Activated CD8-positive, alpha-beta memory T cell treated with anti-CD3 and anti-CD28 coated beads, Interleukin-2, amount 50 U/mL, for 1 hour (primary cell): ENCODE measurements around the gene E2F1.
"Not testable (repeated sequence)": the region's sequence is repeated elsewhere in the genome, so short reads cannot be mapped to it uniquely, and the experiment has no call there.

Experiments
- DNase-seq: peaks from one replicate; pipeline ENCODE4 v3.0.0-alpha.2; 2020; ENCODE audit errors: extremely low read depth

The E2F1 gene

DNA sequence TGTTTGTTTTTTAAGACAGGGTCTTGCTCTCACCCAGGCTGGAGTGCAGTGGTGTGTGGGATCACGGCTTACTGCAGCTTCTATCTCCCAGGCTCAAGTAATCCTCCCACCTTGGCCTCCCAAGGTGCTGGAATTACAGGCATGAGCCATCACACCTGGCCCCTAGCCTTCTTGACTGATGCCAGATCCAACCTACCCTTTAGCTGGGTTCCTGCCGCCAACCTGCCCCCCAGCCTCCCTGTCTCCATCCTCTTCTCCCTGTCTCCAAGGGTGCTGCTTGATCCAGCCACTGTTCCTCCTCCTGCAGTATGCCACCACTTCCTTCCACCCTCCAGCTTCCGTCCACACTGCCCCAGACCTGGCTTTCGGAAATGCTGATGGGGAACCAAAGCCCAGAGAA, 27.3 kb downstream of the E2F1 start:
- no peak for DNase-seq

DNA sequence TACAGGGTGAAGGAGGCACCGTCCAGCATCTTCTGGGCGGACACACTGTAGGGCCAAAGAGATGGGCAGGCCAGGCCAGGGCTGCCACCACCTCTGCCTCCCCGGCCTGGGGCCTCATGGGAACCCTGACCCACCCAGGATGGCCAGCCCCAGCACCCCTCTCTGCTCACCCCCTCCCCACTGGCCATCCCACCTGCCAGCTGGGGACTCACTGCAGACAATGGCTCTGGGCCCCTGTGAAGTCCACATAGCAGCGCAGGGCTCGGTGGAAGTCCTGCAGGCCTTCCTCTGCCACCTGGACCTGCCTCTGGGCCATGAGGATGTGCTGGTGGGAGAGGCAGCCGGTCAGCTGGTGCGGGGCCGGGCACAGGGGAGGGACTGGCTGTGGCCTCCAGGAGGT, 27.7 kb downstream of the E2F1 start:
- DNase-seq = no peak

DNA sequence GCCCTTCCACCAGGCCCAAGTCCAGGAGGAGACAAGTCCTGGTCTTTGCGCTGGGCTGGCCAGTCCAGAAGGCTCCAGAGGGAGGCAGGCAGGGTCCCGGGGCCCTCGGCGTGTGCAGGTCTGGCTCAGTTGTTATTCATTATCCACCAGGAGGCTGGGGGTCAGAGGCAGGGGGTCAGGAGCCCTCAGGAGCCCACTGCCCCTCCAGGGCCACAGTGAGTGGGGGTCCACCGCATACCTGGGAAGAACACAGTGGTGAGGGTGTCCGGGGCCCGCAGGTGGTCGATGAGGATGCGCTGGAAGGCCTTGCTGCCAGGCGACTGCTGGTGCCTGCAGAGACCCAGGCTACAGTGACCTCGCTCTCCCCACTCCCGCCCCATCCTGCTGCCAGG, 28.5 kb downstream of the E2F1 start:
- DNase-seq = no peak

DNA sequence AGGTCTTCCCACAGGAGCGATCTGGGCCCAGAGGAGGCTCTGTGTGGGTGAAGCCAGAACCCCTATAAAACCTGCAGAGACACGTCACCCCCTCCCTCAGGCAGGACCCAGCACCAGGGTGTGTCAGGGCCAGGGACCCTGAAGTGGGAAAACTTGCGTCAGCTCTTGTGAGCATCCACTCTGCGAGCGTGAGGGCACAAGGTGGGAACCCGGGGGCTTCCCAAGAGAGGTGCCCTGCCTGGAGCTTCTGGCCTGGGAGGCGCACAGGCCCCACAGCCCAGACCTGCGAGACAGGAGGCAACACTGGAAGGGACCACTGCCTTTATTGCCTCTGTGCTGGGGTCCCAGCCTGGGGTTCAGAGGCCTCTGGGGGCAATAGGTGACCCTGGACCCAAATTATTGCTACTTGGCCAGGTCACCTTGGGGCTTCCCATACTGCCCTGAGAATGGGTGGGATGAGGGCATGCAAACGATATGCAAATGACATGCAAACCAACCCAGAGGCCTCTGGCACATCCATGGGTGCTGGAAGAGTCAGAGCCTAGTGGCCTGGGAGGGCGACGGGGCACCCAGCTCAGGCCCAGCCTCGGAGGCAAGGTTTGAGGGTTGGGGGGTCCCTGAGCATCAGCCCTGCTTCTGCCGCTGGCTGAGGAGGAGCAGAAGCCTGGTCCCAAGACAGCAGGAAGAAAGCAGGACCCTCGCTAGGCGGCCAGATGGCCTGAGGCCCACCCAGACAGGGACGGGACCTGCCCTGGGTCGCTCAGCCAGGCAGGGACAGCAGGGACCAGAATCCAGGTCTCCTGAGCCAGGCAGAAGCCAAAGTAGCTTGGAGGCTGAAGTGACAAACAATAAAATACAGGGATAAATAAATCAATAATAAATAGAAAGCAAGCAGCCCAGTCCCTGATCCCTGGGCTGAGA, 29.1 kb downstream of the E2F1 start:
- no peak for DNase-seq

DNA sequence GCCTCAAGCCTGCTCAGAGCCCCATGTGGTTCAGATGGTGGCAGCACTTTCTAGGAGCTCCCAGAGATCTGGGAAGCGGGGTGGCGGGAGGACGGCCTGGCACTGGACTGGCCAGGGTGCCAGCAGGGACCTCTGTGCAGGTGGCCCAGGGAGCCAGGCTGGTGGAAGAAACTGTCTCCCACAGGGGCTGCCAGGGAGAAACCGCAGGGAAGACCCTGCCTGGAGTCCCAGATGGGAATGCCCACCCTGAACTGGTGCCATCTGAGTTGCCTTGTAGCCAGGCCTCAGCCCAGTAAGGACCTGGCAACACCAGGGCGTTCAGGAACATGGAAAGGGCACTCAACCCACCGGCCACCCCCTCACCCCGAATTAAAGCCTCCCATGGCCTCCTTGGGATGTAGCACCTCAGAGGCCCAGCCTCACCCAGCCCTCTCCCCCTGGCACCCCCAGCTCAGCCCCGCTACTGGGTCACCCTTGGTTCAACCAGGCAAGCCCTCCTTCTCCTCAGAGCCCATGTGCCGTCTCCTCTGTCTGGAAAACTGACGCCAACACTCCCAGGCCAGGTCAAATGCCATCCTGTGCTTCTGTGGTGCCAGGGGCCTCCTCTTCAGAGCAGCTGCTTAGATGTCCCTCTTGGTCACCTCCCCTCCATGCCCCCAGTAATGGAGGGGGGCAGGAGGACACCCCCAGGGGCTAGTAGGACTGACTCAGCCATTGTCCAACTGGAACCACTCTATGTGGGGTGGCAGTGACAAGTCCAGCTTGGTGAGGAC, 30.0 kb downstream of the E2F1 start:
- no peak for DNase-seq

DNA sequence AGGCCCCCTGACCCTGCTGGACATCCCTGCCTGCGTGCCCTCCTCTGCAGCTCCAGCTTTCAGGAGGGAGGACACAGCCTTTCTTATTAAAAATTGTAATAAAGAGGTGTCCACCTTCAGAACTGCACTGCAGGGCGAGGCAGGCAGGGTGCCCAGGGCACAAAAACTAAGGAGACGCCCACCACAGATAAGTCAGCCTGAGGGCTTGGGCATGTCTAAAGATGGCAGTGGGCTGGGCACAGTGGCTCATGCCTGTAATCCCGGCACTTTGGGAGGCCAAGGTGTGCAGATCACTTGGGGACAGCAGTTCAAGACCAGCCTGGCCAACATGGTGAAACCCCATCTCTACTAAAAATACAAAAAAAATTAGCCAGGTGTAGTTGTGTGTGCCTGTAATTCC, 31.0 kb downstream of the E2F1 start:
- no peak for DNase-seq

DNA sequence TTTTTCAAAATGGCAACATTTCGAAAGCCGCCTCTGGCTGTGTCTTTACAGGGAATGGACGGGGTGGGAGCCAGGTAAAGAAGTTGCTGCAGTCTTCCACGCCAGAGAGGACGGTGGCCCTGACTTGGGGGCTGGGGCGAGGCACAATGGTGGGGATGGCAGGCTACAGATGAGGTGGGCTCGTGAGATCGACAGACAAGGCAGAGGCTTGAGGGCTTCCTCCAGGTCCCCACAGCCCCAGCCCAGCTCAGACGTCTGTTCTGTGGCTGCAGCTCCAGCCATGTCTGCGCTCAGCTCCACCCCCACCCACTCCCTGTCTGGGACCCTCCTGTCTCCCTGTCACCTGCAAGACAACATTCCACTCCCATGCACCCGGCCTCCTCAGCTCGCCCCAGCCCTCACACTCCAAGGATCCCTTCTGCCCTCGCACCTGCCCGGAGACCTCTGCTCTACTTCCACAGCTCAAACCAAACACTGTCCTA, 31.5 kb downstream of the E2F1 start:
- DNase-seq = no peak

DNA sequence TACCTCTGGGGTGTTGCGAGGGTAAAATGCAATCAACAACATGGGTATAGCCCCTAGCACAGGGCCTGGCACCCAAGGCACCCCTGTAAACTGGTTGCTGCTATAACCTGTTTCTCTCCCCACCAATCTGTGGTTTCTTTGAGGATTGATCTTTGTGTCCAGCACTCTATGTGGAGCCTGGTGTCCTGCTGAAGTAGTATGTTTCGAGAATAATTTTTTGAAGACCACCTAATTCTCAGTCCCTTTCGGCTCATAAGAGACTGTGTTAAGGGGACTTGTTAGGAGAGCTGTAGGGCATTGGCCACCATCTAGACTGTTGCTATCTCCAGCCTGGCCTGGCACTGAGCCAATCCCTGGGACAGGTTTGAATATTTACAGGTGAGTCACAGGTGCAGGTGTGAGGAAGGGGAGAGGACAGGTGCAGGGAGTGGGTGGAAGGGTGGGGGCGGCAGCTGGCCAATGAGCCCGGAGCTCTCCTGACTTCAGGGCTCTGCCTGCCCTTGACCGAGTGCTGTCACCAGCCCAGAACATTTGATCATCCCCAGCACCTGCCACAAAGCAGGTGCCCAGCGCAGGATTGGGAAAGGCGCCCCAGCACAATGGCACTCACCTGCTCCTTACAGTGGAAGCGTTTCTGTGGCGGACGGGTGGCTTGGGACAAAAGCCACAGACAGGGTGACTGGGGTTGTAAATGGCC, 32.1 kb downstream of the E2F1 start:
- no peak for DNase-seq

DNA sequence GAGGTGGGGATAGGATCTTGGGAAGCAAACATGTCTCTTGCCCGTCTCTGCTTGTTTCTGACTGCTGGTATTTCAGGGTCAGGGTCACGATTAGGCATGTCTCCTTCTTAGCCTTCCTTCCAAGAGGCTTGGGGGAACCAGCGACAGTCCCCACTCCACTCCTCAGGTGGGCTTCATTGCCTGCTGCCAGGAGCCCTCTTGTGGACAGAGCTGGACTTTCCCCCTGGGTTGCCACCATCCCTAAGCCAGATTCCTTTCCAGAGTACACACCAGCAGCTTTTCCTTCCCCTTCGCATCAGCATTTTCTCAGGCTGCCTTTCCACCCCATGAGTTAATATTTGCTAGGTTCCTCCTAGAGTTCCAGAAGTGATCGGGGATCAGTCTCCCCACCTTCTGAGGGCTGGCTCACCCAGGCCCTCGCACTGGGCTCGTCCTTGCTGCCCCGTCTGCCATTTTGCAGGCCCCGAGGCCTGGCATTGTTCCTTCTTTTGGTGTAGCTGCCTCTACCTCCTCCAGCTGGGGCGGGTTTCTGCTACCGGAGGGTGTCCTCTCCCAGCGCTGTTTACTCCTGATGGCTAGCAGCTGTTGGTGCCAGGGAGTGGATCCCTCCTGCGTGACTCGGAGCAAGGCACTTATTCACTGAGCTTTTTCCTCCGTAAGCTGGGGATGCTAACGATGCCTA, 32.8 kb downstream of the E2F1 start:
- no peak for DNase-seq

DNA sequence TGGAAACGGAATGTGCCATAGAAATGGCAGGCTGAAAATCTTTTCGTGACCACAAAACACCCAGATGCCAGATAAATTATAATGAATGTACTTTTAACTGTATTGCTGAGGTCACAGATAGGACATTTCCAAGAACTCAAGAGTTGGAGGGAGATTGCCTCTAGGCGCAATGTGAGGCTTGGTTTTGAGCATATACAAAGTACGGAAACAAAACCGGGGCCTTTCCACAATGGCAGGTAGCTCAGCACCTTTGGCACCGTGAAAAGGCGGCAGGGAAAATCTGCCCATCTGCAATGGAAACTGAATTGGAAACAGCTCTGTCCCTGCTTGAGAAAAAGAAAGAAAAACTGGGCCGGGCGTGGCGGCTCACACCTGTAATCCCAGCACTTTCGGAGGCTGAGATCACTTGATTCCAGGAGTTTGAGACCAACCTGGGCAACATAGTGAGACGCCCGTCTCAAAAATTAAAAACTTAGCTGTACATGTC, 34.6 kb downstream of the E2F1 start:
- DNase-seq = no peak

DNA sequence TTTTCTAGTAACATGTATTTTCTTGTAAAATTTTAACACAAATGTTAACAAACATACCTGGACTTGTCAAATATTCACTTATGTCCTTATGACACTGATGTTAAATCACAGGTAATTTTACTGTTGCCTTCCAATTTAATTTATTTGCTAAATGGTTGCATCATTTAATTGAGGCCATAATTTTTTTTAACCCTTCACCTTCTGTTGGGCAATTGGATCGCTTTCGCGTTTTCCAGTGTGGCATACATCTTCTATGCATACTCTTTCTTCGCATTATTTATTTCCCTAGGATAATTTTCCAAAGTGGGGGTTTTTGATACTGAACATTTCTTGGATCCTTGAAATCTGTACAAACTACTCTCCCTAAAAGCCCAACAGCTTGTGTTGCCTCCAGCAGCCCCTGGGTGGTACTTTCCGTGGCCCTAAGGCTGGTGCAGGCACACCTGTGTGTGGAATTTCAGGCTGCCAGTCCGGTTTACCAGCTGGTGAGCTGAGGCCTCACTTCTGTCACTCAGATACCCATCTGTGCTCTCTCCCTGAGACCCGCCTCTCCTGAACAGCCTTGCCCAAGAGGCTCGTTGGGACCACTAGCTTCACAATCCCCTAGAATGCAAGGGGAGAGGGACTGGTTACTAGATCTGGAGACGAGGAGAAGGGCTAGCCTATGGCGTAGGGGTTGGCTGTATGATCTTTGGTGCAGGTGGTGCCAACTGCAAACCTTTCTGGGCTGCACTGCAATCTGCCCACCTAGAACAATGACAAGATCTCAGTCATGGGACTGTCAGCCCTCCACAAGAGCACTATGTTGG, 35.2 kb downstream of the E2F1 start:
- no peak for DNase-seq

DNA sequence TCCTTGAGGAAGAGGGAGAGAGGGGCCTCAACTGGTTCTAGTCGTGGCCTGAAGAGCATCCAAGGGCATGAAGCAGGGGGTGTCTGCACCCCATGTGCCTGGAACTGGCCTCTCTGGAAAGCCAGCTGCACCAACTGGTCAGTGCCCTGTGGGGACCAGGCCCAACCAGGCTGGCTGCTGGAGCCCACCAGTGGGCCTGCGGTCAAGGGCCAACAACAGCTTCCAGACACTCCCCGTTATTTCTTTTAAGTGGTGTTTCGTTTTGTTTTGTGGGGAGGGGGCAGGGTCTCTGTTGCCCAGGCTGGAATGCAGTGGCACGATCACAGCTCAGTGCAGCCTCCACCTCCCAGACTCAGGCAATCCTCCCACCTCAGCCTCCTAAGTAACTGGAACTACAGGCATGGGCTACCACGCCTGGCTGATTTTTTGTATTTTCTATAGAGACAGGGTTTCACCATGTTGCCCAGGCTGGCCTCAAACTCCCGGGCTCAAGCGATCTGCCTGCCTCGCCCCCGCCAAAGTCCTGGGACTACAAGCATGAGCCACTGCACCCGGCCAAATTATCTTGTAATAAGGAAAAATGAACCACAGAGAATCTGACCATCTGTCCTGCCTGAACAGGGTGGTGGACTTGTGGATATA, 36.0 kb downstream of the E2F1 start:
- DNase-seq = no peak

DNA sequence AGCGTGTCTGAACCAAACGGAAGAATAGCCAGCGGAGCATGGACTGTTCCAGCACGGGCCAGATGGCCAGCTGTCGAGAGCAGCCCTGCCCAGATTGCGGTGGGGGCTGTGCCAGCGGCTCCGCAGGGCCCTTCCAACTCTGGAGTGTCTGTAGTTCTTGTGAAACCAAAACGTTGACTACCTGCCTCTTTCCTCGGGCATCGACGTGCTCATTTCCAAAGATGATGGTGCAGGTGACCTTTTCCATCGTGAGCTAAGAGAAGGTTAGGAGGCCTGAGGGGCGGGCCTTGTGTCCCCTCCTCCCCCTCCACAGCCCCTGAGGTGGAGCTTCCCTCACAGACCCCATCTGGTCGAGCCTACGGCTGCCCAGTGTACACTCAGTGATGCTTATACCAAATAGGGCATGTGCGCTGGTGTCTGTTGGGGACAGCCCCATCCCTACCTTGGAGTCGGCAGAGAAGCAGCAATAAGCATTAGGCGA, 36.9 kb downstream of the E2F1 start:
- DNase-seq = no peak

DNA sequence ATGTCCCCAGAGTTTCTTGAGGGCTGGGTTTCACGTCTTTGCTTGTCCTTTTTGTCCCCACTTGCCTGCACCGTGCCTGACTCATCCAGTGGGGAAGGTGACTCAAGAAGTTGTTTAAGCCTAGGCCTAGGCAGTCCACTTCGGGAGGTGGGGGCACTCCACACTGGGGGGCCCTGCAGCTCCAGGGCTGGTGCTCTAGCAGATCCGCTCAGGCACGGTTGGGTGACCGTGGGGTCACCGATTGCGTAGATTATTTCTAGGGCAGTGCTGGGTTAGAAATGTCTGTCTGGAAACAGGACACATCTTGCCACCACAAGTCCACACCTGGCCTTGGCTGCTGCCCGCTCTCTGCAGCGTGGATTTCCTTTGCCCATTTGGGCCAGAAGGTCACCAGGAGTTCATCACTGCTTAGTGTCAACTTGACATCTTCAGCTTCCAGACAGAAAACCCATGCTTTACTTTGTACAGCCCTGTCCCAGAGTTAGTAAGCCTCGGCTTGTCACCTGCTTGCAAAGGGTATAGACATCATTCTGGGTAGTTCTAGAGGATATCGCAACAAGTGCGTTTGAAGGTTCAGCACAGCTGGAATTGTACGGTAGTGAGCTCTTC, 37.7 kb downstream of the E2F1 start:
- no peak for DNase-seq

DNA sequence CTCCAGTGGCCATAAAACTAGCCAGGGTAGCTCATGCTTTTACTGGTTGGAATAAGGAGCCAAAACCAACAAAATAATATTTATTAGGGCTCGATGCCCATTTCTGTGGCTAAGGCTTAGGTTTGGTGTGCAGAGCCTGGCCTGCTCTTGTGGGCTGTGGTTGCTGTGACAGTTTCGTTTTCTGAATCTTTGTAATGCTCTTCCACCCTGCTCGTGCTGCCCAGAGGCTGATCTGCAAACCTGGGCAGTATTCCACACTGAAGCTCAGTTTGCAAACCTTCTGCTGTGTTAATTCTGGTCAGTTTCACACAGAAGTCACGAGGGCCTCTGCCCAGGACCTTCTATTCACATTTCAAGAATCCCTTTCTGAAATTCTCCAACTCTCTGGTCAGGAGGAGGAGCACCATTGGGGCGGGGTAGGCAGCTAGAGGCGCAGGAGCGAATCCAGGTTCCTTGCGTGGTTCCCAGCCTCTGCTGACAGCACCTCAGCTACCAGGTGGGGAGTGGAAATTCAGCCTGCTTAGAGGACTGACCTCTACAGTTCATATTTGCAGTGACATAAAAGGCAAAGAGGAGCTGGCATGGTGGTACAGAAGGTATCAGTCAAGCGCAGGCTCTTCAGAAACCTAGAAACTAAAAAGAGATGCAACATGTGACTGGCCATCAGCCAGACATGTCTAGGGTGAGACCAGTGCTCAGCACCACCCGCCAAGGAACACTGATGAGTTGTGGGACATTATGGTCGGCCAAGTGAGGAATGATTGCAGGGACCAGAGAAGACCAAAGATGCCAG, 38.4 kb downstream of the E2F1 start:
- DNase-seq = no peak

DNA sequence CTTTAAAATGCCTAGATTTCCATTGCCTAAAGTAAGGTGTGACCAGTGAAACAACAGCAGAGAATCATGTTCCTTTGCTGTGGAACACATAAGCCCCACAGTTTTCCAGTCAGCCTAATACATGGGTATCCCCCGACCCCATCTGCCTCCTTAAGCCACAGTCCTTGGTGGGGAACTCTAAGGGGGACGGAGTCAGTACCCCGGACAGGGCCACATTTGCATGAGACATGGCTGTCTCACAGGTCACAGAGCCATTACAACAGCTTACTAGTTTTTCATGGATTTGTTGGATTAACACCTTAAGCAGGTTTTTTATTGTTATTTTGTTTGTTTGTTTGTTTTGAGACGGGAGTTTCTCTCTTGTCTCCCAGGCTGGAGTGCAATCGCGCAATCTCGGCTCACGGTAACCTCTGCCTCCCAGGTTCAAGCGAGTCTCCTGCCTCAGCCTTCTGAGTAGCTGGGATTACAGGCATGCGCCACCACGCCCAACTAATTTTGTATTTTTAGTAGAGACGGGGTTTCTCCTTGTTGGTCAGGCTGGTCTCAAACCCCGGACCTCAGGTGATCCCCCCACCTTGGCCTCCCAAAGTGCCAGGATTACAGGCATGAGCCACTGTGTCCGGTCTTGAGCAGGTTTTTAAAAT, 39.1 kb downstream of the E2F1 start:
- DNase-seq = not testable (repeated sequence)

DNA sequence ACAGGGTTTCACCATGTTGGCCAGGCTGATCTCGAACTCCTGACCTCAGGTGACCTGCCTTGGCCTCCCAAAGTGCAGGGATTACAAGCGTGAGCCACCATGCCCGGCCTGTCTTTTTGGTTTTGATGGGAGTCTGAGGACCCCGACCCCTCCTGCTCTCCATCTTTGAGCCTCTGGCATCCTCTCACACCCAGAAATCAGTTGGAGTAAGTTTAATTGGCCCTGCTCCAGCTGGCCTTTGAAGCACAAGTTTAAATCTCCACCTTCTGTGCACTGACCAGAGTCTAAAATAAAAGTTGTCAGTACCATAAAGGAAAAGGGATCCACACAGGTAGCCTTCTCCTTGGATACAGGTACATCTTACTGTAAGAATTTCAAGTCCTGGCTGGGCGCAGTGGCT, 40.0 kb downstream of the E2F1 start:
- no peak for DNase-seq

DNA sequence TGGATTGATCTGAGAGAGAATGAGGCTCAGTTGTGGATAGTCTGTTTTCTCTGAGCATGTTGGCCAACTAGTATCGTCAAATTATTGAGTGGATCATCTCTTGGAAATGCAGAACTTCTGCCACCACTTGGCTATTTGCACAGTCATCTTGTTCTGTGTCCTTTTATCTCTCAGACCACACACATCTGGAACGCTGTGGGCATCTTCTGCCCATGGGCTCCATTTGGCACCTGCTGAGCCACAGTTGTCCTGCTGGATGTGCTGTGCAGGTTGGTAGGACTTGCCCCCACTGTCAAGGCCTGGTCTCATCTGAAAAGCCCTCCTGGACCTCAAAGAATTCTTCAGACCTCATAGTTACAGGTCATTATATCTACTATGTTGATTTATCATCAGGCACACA, 40.8 kb downstream of the E2F1 start:
- DNase-seq = no peak

DNA sequence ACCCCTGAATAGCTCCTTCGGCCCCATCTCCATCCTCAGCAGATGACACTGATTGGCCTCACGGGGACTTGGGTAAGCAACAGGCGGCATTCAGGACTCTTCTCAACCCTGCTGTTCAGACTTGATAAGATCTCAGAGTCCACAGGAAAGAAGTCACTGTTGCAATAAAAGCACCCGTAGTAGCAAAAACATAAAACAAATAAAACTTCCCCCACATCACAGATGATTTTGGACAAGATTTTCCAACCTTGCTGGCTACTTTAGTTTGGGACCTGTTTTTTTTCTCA, 41.2 kb downstream of the E2F1 start:
- no peak for DNase-seq
